HL-60/S4 treated with retinoic acid at 250 ng/mL for 4 days and 3 days (cell line): ENCODE measurements around the gene REG4.

Experiments used
- in situ Hi-C: fragments of 300-500 bp; cut with MboI; formaldehyde crosslinking; loops from 2 replicates; pipeline ENCODE4 v1.7.0; 2022; ENCODE audit warnings: low sequenced_read_pairs

Gene REG4

GRCh38 chr1:119781434-119782210, 29.6 kb downstream of the REG4 start:
- in situ Hi-C loops: no loop called here

DNA sequence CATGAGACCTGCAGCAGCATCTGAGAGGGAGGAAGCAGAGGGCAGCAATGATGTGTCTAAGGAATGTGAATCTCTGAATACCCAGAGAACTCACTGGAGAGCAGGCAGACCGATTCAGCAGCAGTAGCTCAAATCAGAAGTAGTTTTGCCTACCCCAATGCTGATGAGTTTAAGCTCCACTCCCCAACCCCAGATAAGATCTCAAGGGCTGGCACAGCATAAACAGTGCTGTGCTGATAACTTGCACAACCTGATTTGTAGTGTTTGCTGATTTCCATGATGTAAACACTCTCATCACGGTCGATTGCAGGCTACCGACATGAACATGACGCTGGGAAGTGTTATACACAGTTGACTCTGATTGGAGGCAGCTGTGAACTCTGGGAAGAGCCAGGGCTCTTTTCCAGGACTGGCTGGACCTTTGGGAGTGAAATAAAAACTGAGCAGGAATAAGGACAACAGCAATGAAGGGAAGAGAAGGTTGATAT, 31.3 kb downstream of the REG4 start:
- in situ Hi-C loops: no loop called here

- in situ Hi-C loops: no loop called here
Observed at GRCh38 chr1:119778886-119779560, 32.2 kb downstream of the REG4 start.

DNA sequence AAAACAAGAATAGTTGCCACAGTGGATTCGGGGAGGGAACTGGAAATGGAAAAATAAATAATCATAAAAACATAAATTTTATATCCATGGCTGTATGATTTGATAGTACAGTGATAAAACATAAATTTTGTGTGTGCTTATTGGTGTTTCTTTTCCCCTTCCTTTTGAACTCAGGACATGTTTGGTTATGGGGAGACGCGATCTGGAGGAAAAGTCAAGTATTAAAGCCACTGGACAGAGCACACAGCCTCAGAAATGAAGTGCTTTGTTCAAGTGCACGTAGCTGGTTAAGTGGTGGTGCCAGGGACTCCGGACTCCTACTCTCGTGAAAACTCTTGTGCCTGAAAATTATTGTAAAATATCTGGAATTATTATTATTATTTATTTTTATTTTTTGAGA, 32.9 kb downstream of the REG4 start:
- in situ Hi-C loops: no loop called here

GRCh38 chr1:119774746-119775490, 36.3 kb downstream of the REG4 start:
- in situ Hi-C loops: no loop called here

- in situ Hi-C loops: no loop called here
Observed at GRCh38 chr1:119773711-119774241, 37.5 kb downstream of the REG4 start.

- in situ Hi-C loops: no loop called here
Observed at GRCh38 chr1:119772298-119772697, 39.0 kb downstream of the REG4 start.

- in situ Hi-C loops: no loop called here
Observed at GRCh38 chr1:119771770-119772169, 39.5 kb downstream of the REG4 start.

DNA sequence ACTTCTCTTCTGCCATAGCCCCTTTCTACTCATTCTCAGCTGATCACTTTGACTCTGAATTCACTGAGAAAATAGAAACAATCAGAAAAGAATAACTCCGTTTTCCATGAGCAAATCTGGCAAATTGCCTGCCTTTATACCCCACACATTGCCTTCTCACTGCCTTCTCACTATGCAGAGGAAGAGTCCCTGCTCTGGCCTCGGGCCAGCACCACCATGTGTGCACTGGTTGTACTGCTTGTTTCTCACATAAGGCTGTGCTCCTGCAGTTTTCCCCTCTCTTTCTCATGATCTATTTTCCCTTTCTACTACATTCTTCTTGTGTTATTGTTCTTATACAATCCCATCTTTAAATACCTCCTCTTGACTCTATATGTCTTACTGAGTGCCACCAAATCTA, 40.2 kb downstream of the REG4 start:
- in situ Hi-C loops: no loop called here

- in situ Hi-C loops: no loop called here
Observed at GRCh38 chr1:119768778-119769177, 42.5 kb downstream of the REG4 start, which contains the start of gene HMGCS2. HMGCS2 (minus strand) TSS chr1:119768905; CDS start chr1:119768844, 61 bp downstream.

GRCh38 chr1:119767486-119767885, 43.8 kb downstream of the REG4 start:
- in situ Hi-C loops: no loop called here

DNA sequence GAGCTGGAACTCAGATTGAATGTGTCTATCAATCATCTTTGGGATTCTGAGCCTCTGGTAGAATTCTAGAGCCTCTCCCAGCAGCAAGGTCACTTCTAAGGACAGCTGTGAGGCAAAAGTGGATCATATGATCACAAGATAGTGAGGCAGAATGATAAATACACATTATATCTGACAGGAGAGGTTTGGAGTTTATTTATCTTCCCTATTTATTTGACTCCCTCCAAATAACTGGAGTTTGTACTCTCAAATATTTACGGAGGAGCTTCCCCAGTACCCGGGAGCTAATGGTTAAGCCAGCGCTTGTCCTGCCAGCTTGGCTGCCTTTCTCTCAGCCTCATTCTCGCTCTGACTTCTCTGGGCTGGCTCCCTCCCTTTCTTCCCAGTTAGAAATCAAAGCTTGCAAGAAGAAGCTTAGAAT, 44.9 kb downstream of the REG4 start:
- in situ Hi-C loops: no loop called here

- in situ Hi-C loops: no loop called here
Observed at GRCh38 chr1:119764220-119764619, 47.0 kb downstream of the REG4 start.

DNA sequence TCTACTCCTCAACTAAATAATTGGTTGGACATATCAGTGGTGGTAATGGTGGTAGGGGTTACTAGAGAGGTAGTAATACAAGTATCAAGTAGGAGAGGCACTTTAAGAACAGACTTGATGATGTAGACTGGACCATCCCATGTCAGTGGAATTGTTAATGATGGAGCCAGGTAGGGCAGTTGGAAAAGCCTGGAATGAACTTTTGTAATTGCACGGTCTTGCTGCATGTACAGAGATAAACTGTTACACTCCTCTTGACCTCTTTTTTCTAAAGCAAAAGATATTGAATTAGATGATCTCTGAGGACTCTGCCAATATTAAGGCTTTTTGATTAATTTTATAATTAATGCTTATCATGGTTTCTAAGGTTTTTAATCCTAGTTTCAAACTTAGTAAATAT, 48.3 kb downstream of the REG4 start:
- in situ Hi-C loops: no loop called here

DNA sequence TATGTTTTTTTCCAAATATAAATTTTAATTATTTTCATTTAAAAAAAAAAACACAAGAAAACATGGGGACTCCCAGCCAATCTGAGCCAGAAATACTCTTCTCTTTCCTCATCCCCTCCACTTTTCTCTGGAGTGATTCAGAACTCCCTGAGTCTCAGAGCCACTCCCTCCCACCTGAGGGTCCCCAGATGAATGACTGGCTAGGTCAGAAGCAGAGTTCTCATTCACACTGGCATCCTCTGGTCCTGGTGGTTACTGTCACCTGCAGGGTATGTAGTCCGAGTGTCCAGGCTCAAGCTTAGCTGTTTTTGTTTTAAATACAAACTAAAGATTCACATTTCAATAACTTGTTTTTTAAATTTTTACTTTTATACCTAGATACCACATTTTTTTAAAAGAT, 48.9 kb downstream of the REG4 start:
- in situ Hi-C loops: no loop called here

GRCh38 chr1:119758584-119758983, 52.7 kb downstream of the REG4 start:
- in situ Hi-C loops: no loop called here

DNA sequence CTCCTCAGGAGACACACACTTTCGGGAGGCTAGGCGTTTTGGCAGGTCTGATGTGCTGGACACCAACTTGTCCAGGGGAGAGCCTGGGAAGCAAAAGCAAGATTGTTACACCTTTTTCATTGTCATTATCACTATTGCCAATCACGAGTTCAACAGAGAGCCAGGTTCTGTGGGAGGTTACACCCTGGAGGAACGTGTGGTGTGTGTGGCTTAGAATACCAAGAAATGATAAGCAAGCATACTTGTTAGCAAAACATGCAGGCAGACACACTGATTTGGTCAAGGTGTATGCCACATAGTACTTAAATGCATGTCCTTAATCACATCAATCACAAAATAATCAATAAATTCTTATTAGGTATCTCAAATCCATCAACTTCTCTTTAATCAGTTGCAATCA, 58.7 kb downstream of the REG4 start:
- in situ Hi-C loops: no loop called here

- in situ Hi-C loops: no loop called here
Observed at GRCh38 chr1:119748040-119748439, 63.2 kb downstream of the REG4 start.

- in situ Hi-C loops: no loop called here
Observed at GRCh38 chr1:119747451-119747850, 63.8 kb downstream of the REG4 start.

DNA sequence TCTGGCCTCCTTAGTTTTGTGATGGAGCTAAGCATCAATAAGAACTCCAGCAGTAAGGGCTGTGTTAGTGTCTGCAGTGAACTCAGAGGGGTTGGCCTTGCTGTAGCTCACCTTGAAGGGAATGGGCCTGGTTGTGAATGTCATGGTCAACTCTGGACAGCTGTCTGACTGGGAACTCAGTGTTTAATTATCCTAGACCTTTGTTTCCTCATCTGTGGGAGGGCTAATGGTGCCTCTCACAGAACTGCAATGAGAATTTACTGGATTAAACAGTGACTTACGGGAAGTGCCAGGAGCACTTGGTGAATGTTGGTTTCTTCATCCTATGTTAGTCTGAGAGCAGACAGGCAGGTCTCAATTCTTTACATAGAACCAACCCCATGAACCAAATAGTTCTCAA, 66.2 kb downstream of the REG4 start:
- in situ Hi-C loops: no loop called here

- in situ Hi-C loops: no loop called here
Observed at GRCh38 chr1:119744598-119744942, 66.7 kb downstream of the REG4 start.
